HG03378 (cell line): ENCODE data around the gene TRAPPC5.

Experiments
- ATAC-seq: cut with Tn5 transposase; IDR thresholded peaks from one replicate; pipeline ENCODE4 v1.9.1; 2021; ENCODE audit warnings: mild to moderate bottlenecking, moderate library complexity; ENCODE audit not compliant: unreplicated experiment

TRAPPC5 gene

GRCh38 chr19:7729831-7730285, 49.2 kb downstream of the TRAPPC5 start:
- no peak for ATAC-seq

- ATAC-seq, result no peak
Observed at GRCh38 chr19:7730286-7731217, 49.9 kb downstream of the TRAPPC5 start.

- ATAC-seq, result no peak
Observed at GRCh38 chr19:7731218-7731595, 50.6 kb downstream of the TRAPPC5 start.

- no peak for ATAC-seq
Observed at GRCh38 chr19:7731615-7732014, 51.0 kb downstream of the TRAPPC5 start.

GRCh38 chr19:7732045-7732444, 51.4 kb downstream of the TRAPPC5 start, which contains the start of gene CLEC4G:
TSS of gene CLEC4G (minus strand) at chr19:7732110. CDS start at chr19:7732102, 8 bp downstream.
- ATAC-seq, result no peak

- no peak for ATAC-seq
Observed at GRCh38 chr19:7733376-7733775, 52.7 kb downstream of the TRAPPC5 start.

GRCh38 chr19:7734220-7735203, 53.9 kb downstream of the TRAPPC5 start:
- no peak for ATAC-seq

GRCh38 chr19:7736148-7736547, 55.5 kb downstream of the TRAPPC5 start:
- ATAC-seq, result no peak

- no peak for ATAC-seq
Observed at GRCh38 chr19:7737215-7737614, 56.6 kb downstream of the TRAPPC5 start.
